ENCODE measurements around the gene GABRA4.

GABRA4 gene

GRCh38 chr4:46927201-46927600 lies 66.2 kb downstream of the GABRA4 start:
- DNase-seq (ENCODE audit: low read depth): no peak

- no peak for DNase-seq (ENCODE audit: low read depth)
Observed at GRCh38 chr4:46924789-46925529, 68.4 kb downstream of the GABRA4 start.

GRCh38 chr4:46922205-46922604 lies 71.2 kb downstream of the GABRA4 start:
- DNase-seq (ENCODE audit: low read depth): no peak

- DNase-seq (ENCODE audit: low read depth): no peak
Observed at GRCh38 chr4:46909078-46909477, 84.3 kb downstream of the GABRA4 start, which contains the start of gene COX7B2. COX7B2 (minus strand) TSS chr4:46909245; CDS start chr4:46735192, 174,053 bp downstream.

- no peak for DNase-seq (ENCODE audit: low read depth)
Observed at GRCh38 chr4:46908148-46908547, 85.2 kb downstream of the GABRA4 start.

- DNase-seq (ENCODE audit: low read depth): no peak
Observed at GRCh38 chr4:46900082-46900481, 93.3 kb downstream of the GABRA4 start.

- DNase-seq (ENCODE audit: low read depth): no peak
Observed at GRCh38 chr4:46894826-46895225, 98.6 kb downstream of the GABRA4 start.

GRCh38 chr4:46890056-46890455 lies 103.3 kb downstream of the GABRA4 start:
- DNase-seq (ENCODE audit: low read depth): no peak

- no peak for DNase-seq (ENCODE audit: low read depth)
Observed at GRCh38 chr4:46889410-46889809, 104.0 kb downstream of the GABRA4 start.

- DNase-seq (ENCODE audit: low read depth): no peak
Observed at GRCh38 chr4:46886711-46887110, 106.7 kb downstream of the GABRA4 start.

- DNase-seq (ENCODE audit: low read depth): no peak
Observed at GRCh38 chr4:46878641-46879040, 114.7 kb downstream of the GABRA4 start.

- no peak for DNase-seq (ENCODE audit: low read depth)
Observed at GRCh38 chr4:46874811-46875210, 118.6 kb downstream of the GABRA4 start.

GRCh38 chr4:46870411-46870810 lies 123.0 kb downstream of the GABRA4 start:
- no peak for DNase-seq (ENCODE audit: low read depth)
